ENCODE data around the gene GABRB1.

DNA sequence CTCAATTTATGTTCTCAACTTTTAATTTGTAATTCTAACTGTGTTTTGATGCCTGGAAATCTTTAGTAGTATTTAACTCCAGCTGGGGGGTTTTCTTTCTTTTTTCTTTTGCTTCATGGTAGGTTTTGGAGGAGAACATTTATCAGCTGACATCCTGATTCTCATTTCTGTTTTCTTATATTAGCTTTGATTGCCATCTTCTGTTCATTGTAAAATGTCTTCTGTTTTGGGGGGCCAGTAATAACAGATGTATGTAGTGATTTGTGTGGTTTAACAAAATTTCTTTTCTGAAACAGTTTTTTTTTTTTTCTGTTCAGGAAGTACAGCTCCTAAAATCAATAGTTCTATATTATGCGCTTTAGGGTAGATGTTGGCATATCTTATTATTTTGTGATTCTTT is 182.2 kb downstream of the GABRB1 start:
- TF ChIP-seq, protein P1, sequence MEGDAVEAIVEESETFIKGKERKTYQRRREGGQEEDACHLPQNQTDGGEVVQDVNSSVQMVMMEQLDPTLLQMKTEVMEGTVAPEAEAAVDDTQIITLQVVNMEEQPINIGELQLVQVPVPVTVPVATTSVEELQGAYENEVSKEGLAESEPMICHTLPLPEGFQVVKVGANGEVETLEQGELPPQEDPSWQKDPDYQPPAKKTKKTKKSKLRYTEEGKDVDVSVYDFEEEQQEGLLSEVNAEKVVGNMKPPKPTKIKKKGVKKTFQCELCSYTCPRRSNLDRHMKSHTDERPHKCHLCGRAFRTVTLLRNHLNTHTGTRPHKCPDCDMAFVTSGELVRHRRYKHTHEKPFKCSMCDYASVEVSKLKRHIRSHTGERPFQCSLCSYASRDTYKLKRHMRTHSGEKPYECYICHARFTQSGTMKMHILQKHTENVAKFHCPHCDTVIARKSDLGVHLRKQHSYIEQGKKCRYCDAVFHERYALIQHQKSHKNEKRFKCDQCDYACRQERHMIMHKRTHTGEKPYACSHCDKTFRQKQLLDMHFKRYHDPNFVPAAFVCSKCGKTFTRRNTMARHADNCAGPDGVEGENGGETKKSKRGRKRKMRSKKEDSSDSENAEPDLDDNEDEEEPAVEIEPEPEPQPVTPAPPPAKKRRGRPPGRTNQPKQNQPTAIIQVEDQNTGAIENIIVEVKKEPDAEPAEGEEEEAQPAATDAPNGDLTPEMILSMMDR (IDR thresholded peaks at IDR 0.05; ENCODE audit: extremely low read depth in 1 of 2, insufficient read depth in 1 of 2, low read depth in 1 of 2, low read length in 2 of 2): no peak
- TF ChIP-seq POLR2AphosphoS5 (IDR thresholded peaks at IDR 0.05; ENCODE audit: insufficient read depth, low read depth, low read length): no peak
- TF ChIP-seq EZH2 (IDR thresholded peaks at IDR 0.05; ENCODE audit: borderline replicate concordance, low read depth, low read length, severe bottlenecking): no peak
- TF ChIP-seq MYC (IDR thresholded peaks at IDR 0.05; ENCODE audit: low read depth, low read length): no peak
- TF ChIP-seq JUN (IDR thresholded peaks at IDR 0.05; ENCODE audit: borderline replicate concordance, insufficient read depth, insufficient read length, low read depth): no peak
- TF ChIP-seq POLR2A (IDR thresholded peaks at IDR 0.05; ENCODE audit: low read depth, low read length): no peak
- TF ChIP-seq GATA2 (IDR thresholded peaks at IDR 0.05; ENCODE audit: insufficient read depth, insufficient read length, low read depth, low read length): no peak
- TF ChIP-seq MAX (IDR thresholded peaks at IDR 0.05; ENCODE audit: insufficient read depth, insufficient read length): no peak
- TF ChIP-seq FOS (IDR thresholded peaks at IDR 0.05; ENCODE audit: borderline replicate concordance, insufficient read depth, low read length): no peak

Data from endothelial cell of umbilical vein (primary cell).